Astrocyte (in vitro differentiated cells and primary cell): ENCODE results near the gene NUSAP1. TPM values are rescaled to one million over a fixed set of nuclear protein-coding genes. Genes with fewer than 3 reads are reported as not detected.
"Not testable (repeated sequence)": the region's sequence is repeated elsewhere in the genome, so short reads cannot be mapped to it uniquely, and the experiment has no call there.

Experiments
- DNase-seq: peaks from one replicate; pipeline ENCODE4 v3.0.0-alpha.2; 2010; ENCODE audit warnings: low read depth
- FAIRE-seq: peaks from 2 replicates; lab custom pipeline; 2011; peaks lifted over from hg19 to GRCh38; lab: Jason Lieb, UNC
- H2AFZ ChIP-seq: 2 replicates; pipeline ENCODE4 v1.6.0; 2012; ENCODE audit warnings: low read depth, low read length, inconsistent platforms
- H3K27ac ChIP-seq: 2 replicates; pipeline ENCODE4 v1.5.1; 2011; ENCODE audit warnings: low read depth, low read length, inconsistent platforms
- H3K27me3 ChIP-seq: 2 replicates; pipeline ENCODE4 v1.6.0; 2011; ENCODE audit warnings: low read length, inconsistent platforms; ENCODE audit not compliant: insufficient read depth
- H3K36me3 ChIP-seq: 2 replicates; pipeline ENCODE4 v1.5.1; 2011; ENCODE audit warnings: low read length, inconsistent platforms; ENCODE audit not compliant: insufficient read depth
- H3K4me1 ChIP-seq: 2 replicates; pipeline ENCODE4 v1.5.1; 2011; ENCODE audit warnings: low read length, inconsistent platforms; ENCODE audit not compliant: insufficient read depth
- H3K4me2 ChIP-seq: 2 replicates; pipeline ENCODE4 v1.6.0; 2012; ENCODE audit warnings: low read length, inconsistent platforms
- H3K4me3 ChIP-seq: 2 replicates; pipeline ENCODE4 v1.5.1; 2011; ENCODE audit warnings: low read depth, mild to moderate bottlenecking, low read length, inconsistent platforms; ENCODE audit not compliant: insufficient read depth
- H3K79me2 ChIP-seq: 2 replicates; pipeline ENCODE4 v1.6.0; 2012; ENCODE audit warnings: mild to moderate bottlenecking, low read length, inconsistent platforms; ENCODE audit not compliant: insufficient read depth
- H3K9ac ChIP-seq: 2 replicates; pipeline ENCODE4 v1.6.0; 2012; ENCODE audit warnings: mild to moderate bottlenecking, low read length, inconsistent platforms
- H3K9me3 ChIP-seq: 2 replicates; pipeline ENCODE4 v1.5.1; 2012; ENCODE audit warnings: low read depth, mild to moderate bottlenecking, low read length, inconsistent platforms; ENCODE audit not compliant: insufficient read depth
- H4K20me1 ChIP-seq: 2 replicates; pipeline ENCODE4 v1.6.0; 2012; ENCODE audit warnings: low read length, inconsistent platforms; ENCODE audit not compliant: insufficient read depth
- H3K27ac Mint-ChIP-seq: one replicate; pipeline ENCODE4 v1.8.0; 2021; ENCODE audit warnings: mild to moderate bottlenecking, mixed read lengths; ENCODE audit not compliant: unreplicated experiment
- H3K27me3 Mint-ChIP-seq: one replicate; pipeline ENCODE4 v1.8.0; 2021; ENCODE audit warnings: low read depth, mixed read lengths; ENCODE audit not compliant: unreplicated experiment
- H3K36me3 Mint-ChIP-seq: one replicate; pipeline ENCODE4 v1.8.0; 2021; ENCODE audit warnings: low read depth, mixed read lengths; ENCODE audit not compliant: unreplicated experiment
- H3K4me1 Mint-ChIP-seq: one replicate; pipeline ENCODE4 v1.8.0; 2021; ENCODE audit warnings: low read depth, mixed read lengths; ENCODE audit not compliant: unreplicated experiment
- H3K4me3 Mint-ChIP-seq: one replicate; pipeline ENCODE4 v1.8.0; 2021; ENCODE audit warnings: mild to moderate bottlenecking, moderate library complexity, mixed read lengths; ENCODE audit not compliant: unreplicated experiment
- H3K9me3 Mint-ChIP-seq: one replicate; pipeline ENCODE4 v1.8.0; 2021; ENCODE audit warnings: mild to moderate bottlenecking, mixed read lengths; ENCODE audit not compliant: unreplicated experiment
- CTCF ChIP-seq: IDR thresholded peaks from 2 replicates; pipeline ENCODE4 v1.5.1; 2011; ENCODE audit warnings: low read depth, mild to moderate bottlenecking, inconsistent platforms, low read length, moderate library complexity; ENCODE audit not compliant: insufficient read depth
- EZH2 ChIP-seq: IDR thresholded peaks from 2 replicates; pipeline ENCODE4 v1.6.1; 2012; ENCODE audit warnings: mild to moderate bottlenecking, low read length, inconsistent platforms; ENCODE audit not compliant: insufficient read depth
- total RNA-seq: library from RNA; stranded (reverse); gene quantifications from 2 replicates; pipeline ENCODE4 v1.2.1, GENCODE V29; 2021

Gene NUSAP1
- total RNA-seq, 1 donor from 2014 or later, result 7.7 TPM

GRCh38 chr15:41377978-41378377 is 45.3 kb downstream of the NUSAP1 start:
- Mint-ChIP-seq H3K9me3 (peaks cover 2% of the 10 kb centered on the region), H3K4me3 (no peak overlapping the region), H3K27ac (no peak overlapping the region), H3K4me1 (no peaks in the 10 kb centered on the region), H3K36me3 (peaks cover 3% of the 10 kb centered on the region), H3K27me3 (no peaks in the 10 kb centered on the region)
- H3K4me3 ChIP-seq, result no peak overlapping the region
- FAIRE-seq, result no peak
- H3K27me3 ChIP-seq, result no peaks in the 10 kb centered on the region
- no peaks in the 10 kb centered on the region for H3K4me1 ChIP-seq
- TF ChIP-seq EZH2 (no peak), CTCF (no peak)
- no peaks in the 10 kb centered on the region for H4K20me1 ChIP-seq
- no peak overlapping the region for H3K27ac ChIP-seq
- peaks cover 17% of the 10 kb centered on the region for H3K36me3 ChIP-seq
- H2AFZ ChIP-seq, result no peak overlapping the region
- no peaks in the 10 kb centered on the region for H3K9me3 ChIP-seq
- no peak for DNase-seq
- H3K79me2 ChIP-seq, result no peaks in the 10 kb centered on the region
- no peak overlapping the region for H3K4me2 ChIP-seq
- no peak overlapping the region for H3K9ac ChIP-seq

- H3K36me3 Mint-ChIP-seq, H3K27me3 ChIP-seq, H3K9ac ChIP-seq, H4K20me1 ChIP-seq, H3K79me2 ChIP-seq, H3K4me1 ChIP-seq, H3K4me3 Mint-ChIP-seq, H3K4me2 ChIP-seq, H3K27ac ChIP-seq, H3K27me3 Mint-ChIP-seq, H3K9me3 ChIP-seq, FAIRE-seq, H3K4me3 ChIP-seq, H3K36me3 ChIP-seq, H3K27ac Mint-ChIP-seq, DNase-seq, H3K9me3 Mint-ChIP-seq, H2AFZ ChIP-seq, H3K4me1 Mint-ChIP-seq: not testable (repeated sequence)
Observed at GRCh38 chr15:41383974-41384749, 51.5 kb downstream of the NUSAP1 start.

GRCh38 chr15:41387646-41388045 is 55.0 kb downstream of the NUSAP1 start:
- Histone ChIP-seq H3K4me3 (no peak overlapping the region), H3K27ac (no peak overlapping the region), H3K9ac (no peak overlapping the region), H3K79me2 (no peaks in the 10 kb centered on the region), H3K27me3 (no peaks in the 10 kb centered on the region), H3K4me1 (no peaks in the 10 kb centered on the region), H3K36me3 (peaks cover 5% of the 10 kb centered on the region), H2AFZ (no peak overlapping the region), H4K20me1 (no peaks in the 10 kb centered on the region), H3K4me2 (no peak overlapping the region), H3K9me3 (no peaks in the 10 kb centered on the region)
- Mint-ChIP-seq H3K4me1 (no peaks in the 10 kb centered on the region), H3K4me3 (no peak overlapping the region), H3K9me3 (no peaks in the 10 kb centered on the region), H3K27ac (no peak overlapping the region), H3K27me3 (no peaks in the 10 kb centered on the region), H3K36me3 (peaks cover under 1% of the 10 kb centered on the region)
- DNase-seq (no peak), FAIRE-seq (no peak)
- no peak for TF ChIP-seq CTCF
- no peak for TF ChIP-seq EZH2
